IPS-20b (cell line): ENCODE measurements around the gene SLC7A8.
A peak's percentile ranks its signal among the peaks of the same experiment; 100 is the strongest.
"Not testable (repeated sequence)": the region's sequence is repeated elsewhere in the genome, so short reads cannot be mapped to it uniquely, and the experiment has no call there.

ENCODE experiments used
- H3K27ac ChIP-seq: one replicate; pipeline ENCODE4 v1.5.1; 2013; ENCODE audit warnings: low read length
- H3K27me3 ChIP-seq: 2 replicates; pipeline ENCODE4 v1.6.1; 2013; ENCODE audit warnings: mild to moderate bottlenecking, low read length, inconsistent platforms; ENCODE audit not compliant: insufficient read depth
- H3K36me3 ChIP-seq: 2 replicates; pipeline ENCODE4 v1.6.1; 2013; ENCODE audit warnings: low read depth, mild to moderate bottlenecking, inconsistent platforms, low read length, moderate library complexity; ENCODE audit not compliant: insufficient read depth
- H3K4me1 ChIP-seq: 2 replicates; pipeline ENCODE4 v1.6.1; 2013; ENCODE audit warnings: mild to moderate bottlenecking, control low read depth, inconsistent platforms, low read length, moderate library complexity; ENCODE audit not compliant: insufficient read depth
- H3K4me3 ChIP-seq: 2 replicates; pipeline ENCODE4 v1.5.1; 2013; ENCODE audit warnings: mild to moderate bottlenecking, low read length, inconsistent platforms
- H3K9ac ChIP-seq: 2 replicates; pipeline ENCODE4 v1.6.1; 2013; ENCODE audit warnings: low read depth, mild to moderate bottlenecking, inconsistent platforms, low read length, moderate library complexity
- H3K9me3 ChIP-seq: 2 replicates; pipeline ENCODE4 v1.6.1; 2013; ENCODE audit warnings: mild to moderate bottlenecking, low read depth, low read length, inconsistent platforms; ENCODE audit not compliant: insufficient read depth

SLC7A8 gene

DNA sequence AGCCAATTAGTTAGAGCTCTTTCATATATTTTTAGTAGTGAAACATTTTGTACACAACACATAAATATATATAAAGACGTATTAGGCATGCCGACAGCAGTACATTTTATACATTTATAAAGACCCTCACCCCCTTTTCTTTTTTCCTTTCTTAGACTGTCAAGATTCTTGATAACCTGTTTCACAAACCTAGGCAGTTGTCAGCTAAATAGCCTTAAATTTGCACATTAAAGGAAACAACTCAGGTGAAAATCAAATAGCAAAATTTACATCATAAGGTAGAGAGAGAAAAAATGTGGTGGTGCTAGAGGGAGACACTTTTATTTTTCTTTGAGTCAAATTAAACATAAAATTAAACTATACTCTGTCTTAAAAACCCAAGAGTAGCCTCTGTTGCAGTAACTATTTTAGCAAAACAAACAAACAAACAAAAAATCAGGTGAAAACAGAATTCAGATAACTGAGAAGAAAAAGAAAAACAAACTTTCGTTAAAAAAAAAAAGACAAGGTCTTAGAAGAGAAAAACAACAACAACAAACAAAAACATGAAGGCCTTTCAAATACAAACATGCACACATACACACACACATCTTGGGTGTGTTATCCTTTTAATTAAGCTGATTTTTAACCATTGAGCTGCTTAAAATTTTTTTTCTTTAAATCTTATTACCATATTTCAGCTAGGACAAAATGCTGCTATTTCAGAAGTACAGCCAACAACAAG is 23.1 kb upstream of the SLC7A8 start:
- H3K9ac ChIP-seq, result peak overlapping the region; percentile 58; the same call in 1 of the 2 replicates
- H3K9me3 ChIP-seq, result no peaks in the 10 kb centered on the region
- H3K36me3 ChIP-seq, result no peaks in the 10 kb centered on the region
- peak overlapping the region; percentile 56 for H3K4me3 ChIP-seq
- H3K27me3 ChIP-seq, result no peaks in the 10 kb centered on the region
- peak overlapping the region; percentile 79 for H3K27ac ChIP-seq
- H3K4me1 ChIP-seq, result peaks cover 25% of the 10 kb centered on the region

DNA sequence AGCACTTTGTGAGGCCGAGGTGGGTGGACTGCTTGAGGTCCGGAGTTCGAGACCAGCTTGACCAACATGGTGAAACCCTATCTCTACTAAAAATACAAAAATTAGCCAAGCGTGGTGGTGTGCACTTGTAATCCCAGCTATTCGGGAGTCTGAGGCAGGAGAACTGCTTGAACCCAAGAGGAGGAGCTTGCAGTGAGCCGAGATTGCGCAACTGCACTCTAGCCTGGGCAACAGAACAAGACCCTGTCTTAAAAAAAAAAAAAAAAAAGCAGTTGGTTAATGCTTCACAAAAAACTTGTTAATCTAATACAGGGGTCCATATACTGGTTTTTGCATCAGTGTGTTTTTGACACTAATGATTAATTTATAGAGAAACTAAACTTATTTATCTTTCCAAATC is 18.5 kb upstream of the SLC7A8 start:
- H3K4me3 ChIP-seq, result no peak overlapping the region
- H3K27me3 ChIP-seq, result no peaks in the 10 kb centered on the region
- H3K9me3 ChIP-seq, result no peaks in the 10 kb centered on the region
- no peaks in the 10 kb centered on the region for H3K36me3 ChIP-seq
- H3K9ac ChIP-seq, result no peak overlapping the region
- H3K4me1 ChIP-seq, result peaks cover 23% of the 10 kb centered on the region; the same call in 1 of the 2 replicates
- H3K27ac ChIP-seq, result no peak overlapping the region

DNA sequence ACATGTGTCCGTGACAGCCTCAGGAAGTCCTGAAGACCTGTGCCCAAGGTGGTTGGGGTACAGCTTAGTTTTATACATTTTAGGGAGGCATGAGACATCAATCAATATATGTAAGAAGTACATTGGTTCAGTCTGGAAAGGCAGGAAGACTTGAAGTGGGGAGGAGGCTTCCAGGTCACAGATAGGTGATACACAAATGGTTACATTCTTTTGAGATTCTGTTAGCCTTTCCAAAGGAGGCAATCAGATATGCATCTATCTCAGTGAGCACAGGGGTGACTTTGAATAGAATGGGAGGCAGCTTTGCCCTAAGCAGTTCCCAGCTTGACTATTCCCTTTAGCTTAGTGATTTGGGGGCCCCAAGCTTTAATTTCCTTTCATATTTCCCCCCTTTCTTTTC is 15.7 kb upstream of the SLC7A8 start:
- H3K4me3 ChIP-seq, H3K9ac ChIP-seq, H3K9me3 ChIP-seq, H3K27me3 ChIP-seq, H3K27ac ChIP-seq, H3K36me3 ChIP-seq, H3K4me1 ChIP-seq: not testable (repeated sequence)

DNA sequence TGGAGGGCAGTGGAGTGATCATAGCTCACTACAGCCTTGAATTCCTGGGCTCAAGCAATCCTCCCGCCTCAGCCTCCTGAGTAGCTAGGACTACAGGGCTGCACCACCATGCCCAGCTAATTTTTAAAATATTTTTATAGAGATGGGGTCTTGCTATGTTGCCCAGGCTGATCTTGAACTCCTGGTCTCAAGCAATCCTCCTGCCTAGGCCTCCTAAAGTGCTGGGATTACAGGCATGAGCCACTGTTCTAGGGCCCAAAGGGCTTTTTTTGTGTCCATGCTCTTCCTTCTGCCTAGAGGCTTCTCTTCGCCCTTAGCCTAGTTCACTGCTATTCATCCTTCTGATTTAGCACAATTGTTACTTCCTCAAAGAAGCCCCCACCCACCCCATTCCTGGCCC is 13.0 kb upstream of the SLC7A8 start:
- H3K27me3 ChIP-seq, H3K9me3 ChIP-seq, H3K36me3 ChIP-seq, H3K9ac ChIP-seq, H3K4me3 ChIP-seq, H3K4me1 ChIP-seq, H3K27ac ChIP-seq: not testable (repeated sequence)

DNA sequence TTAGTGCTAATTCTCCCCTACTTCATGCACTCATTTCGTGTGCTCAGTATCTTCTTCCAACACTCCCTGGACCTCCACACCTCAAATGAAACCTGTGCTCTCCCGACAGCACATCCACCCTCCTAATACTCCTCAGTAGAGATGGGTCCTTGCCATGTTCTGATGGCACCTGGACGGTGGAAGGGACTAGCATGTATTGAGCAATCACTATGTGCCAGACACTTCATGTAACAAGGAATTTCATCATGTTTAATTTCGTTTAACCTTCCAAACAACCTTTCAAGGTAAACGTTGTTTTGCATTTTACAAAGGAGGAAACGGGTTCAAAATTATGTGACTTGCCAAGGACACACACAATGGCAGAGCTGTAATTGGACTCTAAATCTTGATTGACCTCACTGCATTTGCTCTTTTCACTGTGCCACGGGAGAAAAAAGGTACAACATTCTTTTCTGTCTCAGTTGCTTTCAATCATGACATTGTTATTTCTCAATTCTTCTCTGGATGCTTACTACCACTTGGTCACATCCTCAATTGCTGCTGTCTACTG is 12.2 kb upstream of the SLC7A8 start:
- H3K4me1 ChIP-seq, result peaks cover 9% of the 10 kb centered on the region; the same call in 1 of the 2 replicates

DNA sequence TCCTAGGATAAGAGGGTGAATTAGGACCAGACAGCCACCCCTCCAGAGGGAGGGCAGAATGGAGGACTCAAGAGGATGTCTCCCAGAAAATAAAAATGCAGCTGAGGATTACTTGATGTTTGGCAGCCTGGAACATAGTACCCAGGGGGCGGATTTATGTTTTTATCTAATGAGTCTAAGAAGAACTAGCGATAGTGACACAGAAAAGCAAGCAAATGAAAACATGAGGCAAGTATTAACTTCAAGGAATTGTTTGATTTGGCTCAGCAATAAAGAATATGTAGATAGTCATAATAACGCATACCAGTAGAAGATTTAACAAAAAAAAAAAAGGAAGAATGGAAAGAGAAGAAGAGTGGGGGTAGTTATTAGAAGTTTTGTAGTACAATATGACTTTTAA is 10.0 kb upstream of the SLC7A8 start:
- Histone ChIP-seq H3K27me3 (no peaks in the 10 kb centered on the region), H3K36me3 (no peaks in the 10 kb centered on the region), H3K4me3 (no peak overlapping the region), H3K9me3 (no peaks in the 10 kb centered on the region), H3K9ac (no peak overlapping the region), H3K4me1 (peaks cover 4% of the 10 kb centered on the region; the same call in 1 of the 2 replicates), H3K27ac (no peak overlapping the region)

More for the DNA sequence above, 12.2 kb upstream of the SLC7A8 start:
- H3K9me3 ChIP-seq, result no peaks in the 10 kb centered on the region
- no peak overlapping the region for H3K27ac ChIP-seq
- no peaks in the 10 kb centered on the region for H3K36me3 ChIP-seq
- H3K9ac ChIP-seq, result no peak overlapping the region
- no peaks in the 10 kb centered on the region for H3K27me3 ChIP-seq
- no peak overlapping the region for H3K4me3 ChIP-seq

DNA sequence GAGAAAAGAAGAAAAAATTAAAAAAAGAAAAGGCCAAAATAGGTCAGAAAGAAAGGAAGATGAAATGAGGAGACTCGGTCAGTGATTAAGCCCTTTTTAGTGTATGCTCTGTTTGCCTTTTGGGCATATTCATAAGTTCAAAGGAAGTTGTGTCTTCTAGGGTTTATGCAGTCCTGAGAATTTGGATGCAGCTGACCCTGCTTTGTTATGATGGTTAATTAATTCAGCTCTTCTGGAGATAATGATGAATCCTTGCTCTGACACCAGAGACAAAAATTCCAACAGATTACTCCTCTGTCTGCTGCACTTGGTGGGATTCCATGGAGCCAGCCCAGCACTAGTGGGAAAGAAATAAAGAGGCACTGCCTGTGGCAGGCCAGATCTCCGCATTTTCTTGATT is 4.5 kb upstream of the SLC7A8 start:
- H3K27ac ChIP-seq, result no peak overlapping the region
- H3K36me3 ChIP-seq, result no peaks in the 10 kb centered on the region
- no peaks in the 10 kb centered on the region for H3K9me3 ChIP-seq
- H3K4me3 ChIP-seq, result no peak overlapping the region
- no peaks in the 10 kb centered on the region for H3K27me3 ChIP-seq
- no peak overlapping the region for H3K9ac ChIP-seq
- peaks cover 7% of the 10 kb centered on the region; the same call in 1 of the 2 replicates for H3K4me1 ChIP-seq

DNA sequence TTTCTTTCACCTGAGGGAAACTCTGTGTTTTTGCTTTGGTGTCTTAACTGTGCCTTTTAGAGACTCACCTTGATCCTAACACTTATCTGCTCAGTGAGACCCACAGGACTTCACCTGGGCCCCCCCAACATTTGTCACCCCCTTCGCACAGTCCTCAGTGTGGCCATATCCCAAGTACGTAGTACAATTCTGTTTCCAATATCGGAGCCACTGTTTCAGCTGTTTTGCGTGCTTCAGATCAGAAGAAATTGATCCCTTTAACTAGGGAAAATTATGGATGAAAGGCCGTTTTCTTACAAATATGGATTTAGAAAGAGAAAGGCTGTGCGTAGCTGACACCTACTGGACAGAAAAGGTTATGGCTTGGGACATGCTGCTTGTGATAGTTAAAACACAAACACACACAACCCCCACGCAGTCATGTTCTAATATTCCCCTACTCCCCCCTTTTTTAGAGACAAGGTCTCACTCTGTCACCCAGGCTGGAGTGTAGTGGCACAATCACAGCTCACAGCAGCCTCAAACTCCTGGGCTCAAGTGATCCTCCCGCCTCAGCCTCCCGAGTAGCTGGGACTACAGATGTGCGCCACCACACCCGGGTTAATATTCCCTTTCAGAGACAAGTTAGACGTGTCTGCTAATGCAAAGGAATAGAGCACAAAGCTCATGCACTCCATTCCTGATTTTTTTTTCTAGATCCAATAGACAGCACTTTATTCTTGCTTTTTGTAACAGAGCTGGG is 3.6 kb upstream of the SLC7A8 start:
- H3K4me1 ChIP-seq, result peaks cover 7% of the 10 kb centered on the region; the same call in 1 of the 2 replicates
- no peak overlapping the region for H3K9ac ChIP-seq
- H3K9me3 ChIP-seq, result no peaks in the 10 kb centered on the region
- no peaks in the 10 kb centered on the region for H3K27me3 ChIP-seq
- no peak overlapping the region for H3K27ac ChIP-seq
- H3K36me3 ChIP-seq, result no peaks in the 10 kb centered on the region
- no peak overlapping the region for H3K4me3 ChIP-seq

DNA sequence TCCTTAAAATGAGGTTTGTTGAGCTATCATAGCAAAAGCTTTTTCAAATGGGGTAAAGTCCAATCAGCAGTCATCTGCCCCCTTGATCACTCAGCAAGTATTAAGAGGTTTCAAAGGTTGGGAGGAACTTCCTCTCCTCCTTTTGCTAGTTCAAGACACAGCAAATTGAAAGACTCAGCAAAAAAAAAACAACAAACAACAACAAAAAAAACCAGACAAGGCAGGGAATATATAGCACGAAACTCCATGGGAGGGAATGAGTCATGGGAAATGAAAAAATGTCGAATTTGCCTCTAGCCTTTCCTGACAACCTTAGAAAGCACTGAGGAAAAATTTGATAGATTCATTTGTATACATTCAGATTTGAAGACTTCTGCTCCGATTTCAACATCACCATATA is 1.6 kb upstream of the SLC7A8 start:
- Histone ChIP-seq H3K9me3 (no peaks in the 10 kb centered on the region), H3K36me3 (no peaks in the 10 kb centered on the region), H3K4me3 (no peak overlapping the region), H3K27ac (no peak overlapping the region), H3K4me1 (peaks cover 10% of the 10 kb centered on the region; the same call in 1 of the 2 replicates), H3K27me3 (no peaks in the 10 kb centered on the region), H3K9ac (no peak overlapping the region)

DNA sequence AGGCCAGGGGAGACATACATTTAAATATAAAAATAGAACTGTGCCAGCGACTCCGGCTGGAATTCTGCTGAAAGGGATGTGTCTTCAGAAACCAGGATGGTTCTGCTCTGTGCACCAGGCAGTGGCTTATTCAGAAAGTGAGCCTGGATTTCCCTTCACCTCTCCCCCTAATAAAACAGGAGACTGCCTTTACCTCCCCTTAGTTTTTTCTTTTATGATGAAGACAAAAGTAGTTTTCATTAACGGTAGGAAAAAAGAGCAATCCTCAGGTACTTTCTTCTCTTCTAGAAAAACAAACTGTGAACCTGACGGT is 346 bp downstream of the SLC7A8 start:
- H3K36me3 ChIP-seq, result peaks cover 1% of the 10 kb centered on the region; the same call in 1 of the 2 replicates
- H3K4me3 ChIP-seq, result peak overlapping the region; percentile 84
- H3K27me3 ChIP-seq, result no peaks in the 10 kb centered on the region
- H3K27ac ChIP-seq, result no peak overlapping the region
- H3K9me3 ChIP-seq, result no peaks in the 10 kb centered on the region
- peaks cover 10% of the 10 kb centered on the region; the same call in 1 of the 2 replicates for H3K4me1 ChIP-seq
- peak overlapping the region; percentile 78; the same call in 1 of the 2 replicates for H3K9ac ChIP-seq

DNA sequence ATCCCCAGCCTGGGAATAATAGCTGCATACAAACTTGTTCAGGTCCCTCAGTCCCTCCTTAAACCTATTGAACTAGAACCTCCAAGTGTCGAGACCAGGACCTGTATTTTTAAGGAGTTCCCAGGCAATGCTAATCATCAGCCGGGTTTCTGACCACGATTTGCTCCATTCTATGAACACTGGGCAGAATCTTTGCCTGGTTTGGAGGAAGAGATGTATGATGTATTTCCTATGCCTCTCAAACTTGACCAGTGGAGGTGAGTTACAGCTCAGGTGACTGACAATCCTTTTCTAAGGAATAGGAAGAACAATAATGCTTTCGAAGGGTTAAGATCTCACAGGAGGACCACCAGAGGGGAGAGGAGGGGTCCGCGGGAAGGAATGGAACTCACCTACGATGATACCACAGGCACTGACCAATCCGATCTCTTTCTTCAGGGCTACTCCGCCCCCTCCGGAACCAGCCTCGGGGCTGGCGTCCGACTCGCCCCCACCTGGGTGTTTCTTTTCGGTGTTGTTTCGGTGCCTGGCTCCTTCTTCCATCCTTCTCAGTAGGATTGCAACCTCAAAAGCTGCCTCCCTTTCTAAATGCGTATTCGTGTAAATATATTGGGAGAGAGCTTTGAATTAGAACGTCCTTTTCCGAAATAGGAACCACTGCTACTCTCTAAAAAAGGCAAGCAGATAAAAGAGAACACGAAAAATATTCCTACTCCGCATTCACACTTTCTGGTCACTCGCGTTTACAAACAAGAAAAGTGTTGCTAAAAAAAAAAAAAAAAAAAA is 895 bp downstream of the SLC7A8 start:
- peaks cover 10% of the 10 kb centered on the region; the same call in 1 of the 2 replicates for H3K4me1 ChIP-seq
- H3K27me3 ChIP-seq, result no peaks in the 10 kb centered on the region
- H3K9me3 ChIP-seq, result no peaks in the 10 kb centered on the region
- H3K36me3 ChIP-seq, result peaks cover 7% of the 10 kb centered on the region; the same call in 1 of the 2 replicates
- H3K27ac ChIP-seq, result peak overlapping the region; percentile 6
- peak overlapping the region; percentile 78; the same call in 1 of the 2 replicates for H3K9ac ChIP-seq
- H3K4me3 ChIP-seq, result peak overlapping the region; percentile 84
